Fibroblast of lung (primary cell): Measurements from ENCODE around the gene SLC9A1. TPM values are rescaled to one million over a fixed set of nuclear protein-coding genes. Genes with fewer than 3 reads are reported as not detected.

ENCODE experiments used
- DNase-seq, 2 donors: peaks; one replicate each; pipeline versions ENCODE4 v3.0.0 to v3.0.0-alpha.2; 2010; ENCODE audit warnings: low read depth in 2 of 2
- H2AFZ ChIP-seq: 2 replicates; pipeline ENCODE4 v1.5.1; 2012; ENCODE audit warnings: low read length, control low read depth, inconsistent platforms
- H3K27ac ChIP-seq: 2 replicates; pipeline ENCODE4 v1.5.1; 2011; ENCODE audit warnings: low read length, control low read depth; ENCODE audit not compliant: insufficient read depth
- H3K27me3 ChIP-seq: 2 replicates; pipeline ENCODE4 v1.5.1; 2011; ENCODE audit warnings: mild to moderate bottlenecking, low read length; ENCODE audit not compliant: control insufficient read depth, insufficient read depth
- H3K36me3 ChIP-seq: 2 replicates; pipeline ENCODE4 v1.5.1; 2011; ENCODE audit warnings: low read length; ENCODE audit not compliant: control insufficient read depth, insufficient read depth
- H3K4me1 ChIP-seq: 2 replicates; pipeline ENCODE4 v1.5.1; 2011; ENCODE audit warnings: low read length; ENCODE audit not compliant: control insufficient read depth, insufficient read depth; ENCODE audit errors: extremely low read depth
- H3K4me2 ChIP-seq: 2 replicates; pipeline ENCODE4 v1.5.1; 2011; ENCODE audit warnings: low read length, control low read depth; ENCODE audit not compliant: insufficient read depth; ENCODE audit errors: extremely low read depth
- H3K4me3 ChIP-seq, 4 experiments: fragments of 200-600 bp in 1 of 4; sonication (generic) in 1 of 4; replicated peaks in 1 of 4; 2 replicates each; pipeline ENCODE4 v1.5.1; 2011 to 2016; ENCODE audit warnings: low read length in 4 of 4, low read depth in 3 of 4, mild to moderate bottlenecking in 3 of 4, control low read depth in 2 of 4, inconsistent platforms in 1 of 4, mixed read lengths in 1 of 4; ENCODE audit not compliant: insufficient read depth in 1 of 4; ENCODE audit errors: control extremely low read depth in 1 of 4
- H3K79me2 ChIP-seq: 2 replicates; pipeline ENCODE4 v1.5.1; 2012; ENCODE audit warnings: mild to moderate bottlenecking, low read length, inconsistent platforms; ENCODE audit not compliant: control insufficient read depth, insufficient read depth
- H3K9ac ChIP-seq: 2 replicates; pipeline ENCODE4 v1.5.1; 2011; ENCODE audit warnings: mild to moderate bottlenecking, low read length, control low read depth; ENCODE audit not compliant: insufficient read depth
- H3K9me3 ChIP-seq: 2 replicates; pipeline ENCODE4 v1.5.1; 2012; ENCODE audit warnings: low read depth, low read length; ENCODE audit not compliant: control insufficient read depth, insufficient read depth
- H4K20me1 ChIP-seq: 2 replicates; pipeline ENCODE4 v1.5.1; 2011; ENCODE audit warnings: low read length; ENCODE audit not compliant: control insufficient read depth, insufficient read depth; ENCODE audit errors: extremely low read depth
- EZH2 ChIP-seq: IDR thresholded peaks from 2 replicates; pipeline ENCODE4 v1.5.1; 2012; ENCODE audit warnings: low read length, control low read depth, mild to moderate bottlenecking; ENCODE audit errors: missing control alignments
- polyA plus RNA-seq, 2 donors: library from polyadenylated mRNA; depleted of rRNA in 1 of 2; stranded (reverse) in 1 of 2; unstranded in 1 of 2; fragments of >200 nt; gene quantifications; 2 replicates each; pipeline ENCODE4 v1.2.1, GENCODE V29; 2011 to 2012; ENCODE audit warnings: missing spikeins in 1 of 2
- total RNA-seq: library from RNA; depleted of rRNA; stranded (reverse); fragments of >200 nt; gene quantifications from 2 replicates; pipeline ENCODE4 v1.2.1, GENCODE V29; 2014
- TF ChIP-seq, protein P1 (sequence below), 2 donors: IDR thresholded peaks in 1 of 2; conservative IDR thresholded peaks in 1 of 2; 1 replicate in 1 of 2; 2 replicates in 1 of 2; pipeline ENCODE4 v1.5.1; 2011 to 2012; ENCODE audit warnings: low read length in 2 of 2, control low read depth in 1 of 2, inconsistent platforms in 1 of 2, low read depth in 1 of 2, mild to moderate bottlenecking in 1 of 2

SLC9A1 gene
- total and polyA plus RNA-seq, 2 donors (not counting 1 experiment from before 2014, with no cell fraction given), result 4.9 to 10.4 TPM

DNA sequence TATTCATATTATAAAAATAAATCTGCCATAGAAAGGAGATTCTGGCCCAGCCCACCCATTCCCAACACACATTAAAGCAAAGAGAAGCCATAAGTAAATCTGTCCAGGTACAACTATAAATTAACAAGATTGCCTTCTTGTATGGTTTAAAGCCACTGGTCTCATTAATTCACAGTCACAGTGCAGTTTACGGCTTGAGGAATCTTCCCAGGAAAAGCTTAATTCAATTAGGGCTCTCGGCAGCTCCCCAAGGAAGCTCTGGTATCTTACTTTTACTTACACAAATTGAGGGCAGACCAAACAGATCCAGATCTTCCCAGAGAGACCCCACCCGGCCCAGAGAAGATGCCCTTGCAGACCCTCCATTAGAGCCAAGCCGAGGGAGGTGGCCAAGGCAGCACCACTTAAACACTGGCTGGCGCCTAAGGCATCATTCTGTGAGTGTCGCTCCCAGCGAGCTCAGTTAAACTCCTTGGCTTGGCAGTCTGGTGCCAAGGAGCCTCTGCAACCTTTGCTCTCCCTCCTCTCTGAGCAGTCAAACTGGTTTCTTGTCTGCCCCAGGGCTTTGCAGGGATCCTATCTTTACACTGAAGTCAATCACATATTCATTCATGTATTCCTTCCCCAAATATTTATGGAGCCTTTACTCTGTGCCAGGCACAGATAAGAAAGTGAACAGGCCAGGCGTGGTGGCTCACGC, 10.7 kb downstream of the SLC9A1 start:
- no peak overlapping the region for H3K9ac ChIP-seq
- H3K9me3 ChIP-seq, result no peaks in the 10 kb centered on the region
- no peak overlapping the region for H3K4me3 ChIP-seq
- no peaks in the 10 kb centered on the region for H4K20me1 ChIP-seq
- no peaks in the 10 kb centered on the region for H3K27me3 ChIP-seq
- TF ChIP-seq, protein P1, sequence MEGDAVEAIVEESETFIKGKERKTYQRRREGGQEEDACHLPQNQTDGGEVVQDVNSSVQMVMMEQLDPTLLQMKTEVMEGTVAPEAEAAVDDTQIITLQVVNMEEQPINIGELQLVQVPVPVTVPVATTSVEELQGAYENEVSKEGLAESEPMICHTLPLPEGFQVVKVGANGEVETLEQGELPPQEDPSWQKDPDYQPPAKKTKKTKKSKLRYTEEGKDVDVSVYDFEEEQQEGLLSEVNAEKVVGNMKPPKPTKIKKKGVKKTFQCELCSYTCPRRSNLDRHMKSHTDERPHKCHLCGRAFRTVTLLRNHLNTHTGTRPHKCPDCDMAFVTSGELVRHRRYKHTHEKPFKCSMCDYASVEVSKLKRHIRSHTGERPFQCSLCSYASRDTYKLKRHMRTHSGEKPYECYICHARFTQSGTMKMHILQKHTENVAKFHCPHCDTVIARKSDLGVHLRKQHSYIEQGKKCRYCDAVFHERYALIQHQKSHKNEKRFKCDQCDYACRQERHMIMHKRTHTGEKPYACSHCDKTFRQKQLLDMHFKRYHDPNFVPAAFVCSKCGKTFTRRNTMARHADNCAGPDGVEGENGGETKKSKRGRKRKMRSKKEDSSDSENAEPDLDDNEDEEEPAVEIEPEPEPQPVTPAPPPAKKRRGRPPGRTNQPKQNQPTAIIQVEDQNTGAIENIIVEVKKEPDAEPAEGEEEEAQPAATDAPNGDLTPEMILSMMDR (conservative IDR thresholded peaks at IDR 0.05 in 1 of 2, IDR thresholded peaks at IDR 0.05 in 1 of 2; ENCODE audit: low read depth in 1 of 2, low read length in 2 of 2), result no peak
- no peak for TF ChIP-seq EZH2
- DNase-seq, result no peak
- peaks cover 42% of the 10 kb centered on the region for H3K79me2 ChIP-seq
- H3K27ac ChIP-seq, result no peak overlapping the region
- H3K4me2 ChIP-seq, result no peak overlapping the region
- H3K4me1 ChIP-seq, result peaks cover 12% of the 10 kb centered on the region
- H2AFZ ChIP-seq, result no peak overlapping the region
- H3K36me3 ChIP-seq, result no peaks in the 10 kb centered on the region

DNA sequence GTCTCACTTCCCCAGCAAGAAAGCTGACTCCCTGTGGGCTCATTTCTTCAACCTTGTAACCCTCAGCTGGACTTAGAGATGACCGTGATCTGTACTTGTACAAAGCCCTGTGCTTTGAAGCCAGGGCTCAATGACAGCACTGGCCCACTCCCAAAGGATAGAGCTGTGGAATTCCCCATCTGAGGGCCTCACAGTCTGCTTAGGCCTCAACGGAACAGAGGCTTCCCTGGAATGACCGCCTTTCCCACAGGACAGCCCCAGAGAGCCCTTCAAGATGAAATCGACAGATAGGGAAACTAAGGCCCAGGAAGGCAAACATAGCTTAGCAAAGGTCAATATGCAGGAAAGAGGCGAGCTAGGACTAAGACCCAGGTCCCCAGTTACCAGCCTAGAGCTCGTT, 11.5 kb downstream of the SLC9A1 start:
- Histone ChIP-seq H3K36me3 (no peaks in the 10 kb centered on the region), H3K4me1 (peaks cover 12% of the 10 kb centered on the region), H3K9me3 (no peaks in the 10 kb centered on the region), H3K27ac (no peak overlapping the region), H3K4me3 (no peak overlapping the region), H2AFZ (no peak overlapping the region), H3K4me2 (no peak overlapping the region), H3K79me2 (peaks cover 36% of the 10 kb centered on the region), H4K20me1 (no peaks in the 10 kb centered on the region), H3K27me3 (no peaks in the 10 kb centered on the region), H3K9ac (no peak overlapping the region)
- TF ChIP-seq, protein P1 (conservative IDR thresholded peaks at IDR 0.05 in 1 of 2, IDR thresholded peaks at IDR 0.05 in 1 of 2; ENCODE audit: low read depth in 1 of 2, low read length in 2 of 2), result no peak
- no peak for TF ChIP-seq EZH2
- DNase-seq, result peak; percentile 17 to 36

DNA sequence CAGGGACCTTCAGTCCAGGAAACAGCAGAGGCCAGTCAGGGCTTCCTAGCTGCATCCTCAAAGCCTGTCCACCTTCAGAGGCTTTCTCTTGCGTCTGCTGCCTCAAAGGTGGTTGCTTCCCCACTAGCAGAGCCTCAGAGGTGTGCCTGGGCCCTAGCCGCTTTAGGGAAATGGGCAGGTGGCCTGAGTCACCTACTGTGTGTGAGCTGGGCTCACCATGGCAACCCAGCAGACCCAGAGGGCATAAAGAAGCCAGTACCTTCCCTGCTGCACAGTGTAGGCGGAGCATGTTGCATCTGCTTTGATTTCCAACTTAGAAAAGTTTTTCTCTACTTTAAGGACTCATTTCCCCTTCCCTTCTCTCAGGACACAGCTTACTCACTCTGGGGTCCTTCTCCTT, 12.5 kb downstream of the SLC9A1 start:
- H3K9ac ChIP-seq, result no peak overlapping the region

More for the DNA sequence above, 12.5 kb downstream of the SLC9A1 start:
- no peak overlapping the region for H3K4me2 ChIP-seq
- no peak for DNase-seq
- H3K9me3 ChIP-seq, result no peaks in the 10 kb centered on the region
- no peak overlapping the region for H3K4me3 ChIP-seq
- no peaks in the 10 kb centered on the region for H4K20me1 ChIP-seq
- no peak overlapping the region for H3K27ac ChIP-seq
- H3K79me2 ChIP-seq, result peaks cover 31% of the 10 kb centered on the region
- no peak overlapping the region for H2AFZ ChIP-seq
- H3K4me1 ChIP-seq, result peaks cover 14% of the 10 kb centered on the region
- H3K36me3 ChIP-seq, result peaks cover 2% of the 10 kb centered on the region
- TF ChIP-seq, protein P1 (conservative IDR thresholded peaks at IDR 0.05 in 1 of 2, IDR thresholded peaks at IDR 0.05 in 1 of 2; ENCODE audit: low read depth in 1 of 2, low read length in 2 of 2), result no peak
- TF ChIP-seq EZH2, result no peak
- no peaks in the 10 kb centered on the region for H3K27me3 ChIP-seq
